Measurements from ENCODE around the gene TMEM181. TPM values are rescaled to one million over a fixed set of nuclear protein-coding genes. Genes with fewer than 3 reads are reported as not detected.

TMEM181 gene
- total and polyA plus RNA-seq, 4 donors = 6.4 to 15.6 (median 12.6) TPM

- H3K9me3 ChIP-seq (ENCODE audit: control insufficient read depth in 4 of 4, low read length in 3 of 4) = no peaks in the 10 kb centered on the region
- no peak for DNase-seq (ENCODE audit: low spot score)
- no peak overlapping the region for H3K27ac ChIP-seq (ENCODE audit: low read depth in 1 of 2, low read length in 2 of 2)
- 92% methylated on average over 9 of the region's 9 CpGs for WGBS
- H3K4me1 ChIP-seq (ENCODE audit: control insufficient read depth in 4 of 4, insufficient read depth in 4 of 4, low read length in 3 of 4) = no peaks in the 10 kb centered on the region
- no peak for TF ChIP-seq HNF4A (conservative IDR thresholded peaks at IDR 0.05)
- no peak for TF ChIP-seq YY1 (IDR thresholded peaks at IDR 0.05)
- TF ChIP-seq HNF4G (IDR thresholded peaks at IDR 0.05) = no peak
- no peak for TF ChIP-seq FOXA1 (IDR thresholded peaks at IDR 0.05)
- TF ChIP-seq REST (IDR thresholded peaks at IDR 0.05) = no peak
- H3K9ac ChIP-seq (ENCODE audit: low read depth in 1 of 2, low read length in 2 of 2) = no peak overlapping the region
- peaks cover 0 to 3% (median 0%) of the 10 kb centered on the region in 4 donors for H3K36me3 ChIP-seq (ENCODE audit: control insufficient read depth in 4 of 4, insufficient read depth in 3 of 4, low read depth in 1 of 4, low read length in 3 of 4)
- H3K4me3 ChIP-seq (ENCODE audit: low read depth in 1 of 3, low read length in 3 of 3) = no peak overlapping the region
- H3K27me3 ChIP-seq (ENCODE audit: control insufficient read depth in 4 of 4, insufficient read depth in 4 of 4, low read length in 3 of 4) = no peaks in the 10 kb centered on the region
These were observed 9.1 kb downstream of the TMEM181 start for GRCh38 chr6:158569036-158569435.

GRCh38 chr6:158570681-158570962 is 10.7 kb downstream of the TMEM181 start:
- H3K4me1 ChIP-seq (ENCODE audit: control insufficient read depth in 4 of 4, insufficient read depth in 4 of 4, low read length in 3 of 4) = no peaks in the 10 kb centered on the region
- H3K4me3 ChIP-seq (ENCODE audit: low read depth in 1 of 3, low read length in 3 of 3) = no peak overlapping the region
- H3K9ac ChIP-seq (ENCODE audit: low read depth in 1 of 2, low read length in 2 of 2) = no peak overlapping the region
- no peaks in the 10 kb centered on the region for H3K9me3 ChIP-seq (ENCODE audit: control insufficient read depth in 4 of 4, low read length in 3 of 4)
- H3K27ac ChIP-seq (ENCODE audit: low read depth in 1 of 2, low read length in 2 of 2) = no peak overlapping the region
- H3K27me3 ChIP-seq (ENCODE audit: control insufficient read depth in 4 of 4, insufficient read depth in 4 of 4, low read length in 3 of 4) = no peaks in the 10 kb centered on the region
- TF ChIP-seq FOXA2 (IDR thresholded peaks at IDR 0.05) (no peak), GABPA (IDR thresholded peaks at IDR 0.05 in 1 of 2, conservative IDR thresholded peaks at IDR 0.05 in 1 of 2) (no peak)
- H3K36me3 ChIP-seq (ENCODE audit: control insufficient read depth in 4 of 4, insufficient read depth in 3 of 4, low read depth in 1 of 4, low read length in 3 of 4) = peaks cover 0 to 3% (median 0%) of the 10 kb centered on the region in 4 donors
- WGBS = 92% methylated on average over 3 of the region's 3 CpGs
- no peak for DNase-seq (ENCODE audit: low spot score)

GRCh38 chr6:158571826-158572652 is 12.1 kb downstream of the TMEM181 start:
- no peak for DNase-seq (ENCODE audit: low spot score)
- Histone ChIP-seq H3K36me3 (ENCODE audit: control insufficient read depth in 4 of 4, insufficient read depth in 3 of 4, low read depth in 1 of 4, low read length in 3 of 4) (peaks cover 0 to 3% (median 0%) of the 10 kb centered on the region in 4 donors), H3K9me3 (ENCODE audit: control insufficient read depth in 4 of 4, low read length in 3 of 4) (no peaks in the 10 kb centered on the region), H3K4me3 (ENCODE audit: low read depth in 1 of 3, low read length in 3 of 3) (no peak overlapping the region), H3K4me1 (ENCODE audit: control insufficient read depth in 4 of 4, insufficient read depth in 4 of 4, low read length in 3 of 4) (no peaks in the 10 kb centered on the region), H3K27ac (ENCODE audit: low read depth in 1 of 2, low read length in 2 of 2) (no peak overlapping the region), H3K9ac (ENCODE audit: low read depth in 1 of 2, low read length in 2 of 2) (no peak overlapping the region), H3K27me3 (ENCODE audit: control insufficient read depth in 4 of 4, insufficient read depth in 4 of 4, low read length in 3 of 4) (no peaks in the 10 kb centered on the region)
- TF ChIP-seq GABPA (IDR thresholded peaks at IDR 0.05 in 1 of 2, conservative IDR thresholded peaks at IDR 0.05 in 1 of 2) = no peak
- TF ChIP-seq SP1 (IDR thresholded peaks at IDR 0.05) = peak; percentile 20
- WGBS = 79% methylated on average over 26 of the region's 26 CpGs

All from liver (tissue), 9 donors.